Upper lobe of left lung (tissue), 4 donors: Measurements from ENCODE around the gene CGRRF1.

ENCODE experiments used
- POLR2AphosphoS5 ChIP-seq, 2 donors: sonication (generic); formaldehyde crosslinking; IDR thresholded peaks; one replicate each; pipeline ENCODE4 v1.5.1; 2017; ENCODE audit warnings: antibody characterized with exemption in 2 of 2
- TF ChIP-seq, protein P1 (sequence below), 6 experiments: fragments of 450-650 bp in 4 of 6; fragments of 200-600 bp in 2 of 6; sonication (generic) in 2 of 6; IDR thresholded peaks; one replicate each; pipeline ENCODE4 v1.5.1; 2016 to 2019; ENCODE audit warnings: antibody characterized with exemption in 6 of 6

DNA sequence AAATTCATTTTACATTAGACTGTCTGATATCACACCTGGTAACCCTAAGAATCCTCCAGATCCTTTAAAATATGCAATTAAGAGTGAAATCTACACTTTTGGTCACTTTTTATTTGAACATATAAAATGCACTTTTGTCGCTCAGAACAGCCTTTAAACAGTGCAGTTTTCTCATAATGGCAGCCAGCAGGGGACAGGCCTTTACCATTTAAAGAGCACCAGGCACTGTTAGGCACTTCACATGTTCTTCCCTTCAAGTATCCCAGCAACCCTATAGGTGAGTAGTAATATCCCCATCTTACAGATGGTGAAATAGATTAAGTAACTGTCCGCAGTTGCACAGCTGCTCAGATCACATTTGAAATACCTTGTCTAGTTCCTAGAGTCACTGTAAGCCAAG is 45.9 kb downstream of the CGRRF1 start:
- no peak for TF ChIP-seq POLR2AphosphoS5 (IDR thresholded peaks at IDR 0.05)
- TF ChIP-seq, protein P1, sequence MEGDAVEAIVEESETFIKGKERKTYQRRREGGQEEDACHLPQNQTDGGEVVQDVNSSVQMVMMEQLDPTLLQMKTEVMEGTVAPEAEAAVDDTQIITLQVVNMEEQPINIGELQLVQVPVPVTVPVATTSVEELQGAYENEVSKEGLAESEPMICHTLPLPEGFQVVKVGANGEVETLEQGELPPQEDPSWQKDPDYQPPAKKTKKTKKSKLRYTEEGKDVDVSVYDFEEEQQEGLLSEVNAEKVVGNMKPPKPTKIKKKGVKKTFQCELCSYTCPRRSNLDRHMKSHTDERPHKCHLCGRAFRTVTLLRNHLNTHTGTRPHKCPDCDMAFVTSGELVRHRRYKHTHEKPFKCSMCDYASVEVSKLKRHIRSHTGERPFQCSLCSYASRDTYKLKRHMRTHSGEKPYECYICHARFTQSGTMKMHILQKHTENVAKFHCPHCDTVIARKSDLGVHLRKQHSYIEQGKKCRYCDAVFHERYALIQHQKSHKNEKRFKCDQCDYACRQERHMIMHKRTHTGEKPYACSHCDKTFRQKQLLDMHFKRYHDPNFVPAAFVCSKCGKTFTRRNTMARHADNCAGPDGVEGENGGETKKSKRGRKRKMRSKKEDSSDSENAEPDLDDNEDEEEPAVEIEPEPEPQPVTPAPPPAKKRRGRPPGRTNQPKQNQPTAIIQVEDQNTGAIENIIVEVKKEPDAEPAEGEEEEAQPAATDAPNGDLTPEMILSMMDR (IDR thresholded peaks at IDR 0.05): no peak
